Inflammatory macrophage treated with lipopolysaccharide for 1 hour (primary cell): Measurements from ENCODE around the gene TLX3.
"Not testable (repeated sequence)": the region's sequence is repeated elsewhere in the genome, so short reads cannot be mapped to it uniquely, and the experiment has no call there.

ENCODE experiments used
- DNase-seq, 2 donors: peaks; one replicate each; pipeline ENCODE4 v3.0.0-alpha.2; 2020 to 2022

The TLX3 gene

DNA sequence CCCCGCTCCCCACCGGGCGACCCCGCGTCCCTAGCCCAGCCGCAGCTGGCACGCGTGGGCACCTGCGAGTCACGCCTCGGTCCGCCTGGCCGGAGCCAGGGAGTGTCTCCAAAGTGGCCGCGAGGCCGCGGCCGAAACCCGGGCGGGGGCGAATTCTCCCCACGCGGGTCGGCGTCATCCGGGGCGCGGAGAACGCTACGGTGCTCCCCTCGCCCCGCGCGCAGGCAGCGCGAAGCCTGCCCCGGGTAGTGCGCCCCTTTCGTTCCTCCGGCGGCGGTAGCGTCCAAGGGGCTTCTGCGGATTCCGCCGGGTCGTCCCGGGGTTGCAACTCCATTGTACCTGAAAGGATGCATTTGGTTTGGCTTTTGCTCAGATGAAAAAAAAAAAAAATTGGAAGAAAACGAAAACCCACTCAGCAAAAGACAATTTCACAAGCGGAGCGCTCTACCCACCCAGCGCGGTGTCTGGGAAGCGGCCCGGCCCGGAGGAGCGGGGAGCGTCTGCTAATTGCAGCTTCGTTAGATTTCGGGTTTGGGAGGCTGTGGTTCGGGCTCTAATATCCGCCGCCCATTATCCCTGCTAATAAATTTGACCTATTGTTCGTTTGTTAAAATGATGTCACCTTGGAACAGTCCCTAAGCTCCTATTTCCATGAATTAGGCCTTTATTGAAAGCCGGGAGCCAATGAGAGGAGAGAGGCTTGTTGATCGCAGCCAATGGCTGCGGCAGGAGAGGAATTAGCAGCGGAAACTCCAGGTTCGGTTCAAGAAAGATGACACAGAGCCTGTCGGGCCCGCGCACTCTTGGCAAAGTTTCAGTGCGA, at the start of gene TLX3:
TLX3 (plus strand) TSS at position 796 of the 823 bp plus-strand sequence. CDS start 118 bp downstream, outside the sequence.
- DNase-seq: no peak

DNA sequence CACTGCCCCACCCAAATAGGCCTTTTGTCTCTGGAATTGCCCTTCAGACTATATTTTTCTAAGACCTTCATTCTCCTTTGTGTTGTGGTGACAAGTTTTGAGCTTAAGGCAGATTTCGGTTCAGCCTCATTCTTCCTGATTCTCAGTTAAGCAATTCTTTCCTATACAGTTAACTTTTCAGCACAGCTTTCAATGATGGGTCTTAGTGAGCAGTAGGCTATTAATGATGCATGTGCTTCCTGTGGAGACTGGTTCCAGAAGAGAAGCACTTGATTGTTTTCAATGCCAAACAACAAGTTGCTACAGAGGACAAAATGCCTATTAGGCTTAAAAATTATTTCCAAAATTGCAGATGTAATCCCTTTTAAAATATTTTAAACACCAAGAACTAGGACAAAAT, 47.7 kb upstream of the TLX3 start:
- no peak for DNase-seq

DNA sequence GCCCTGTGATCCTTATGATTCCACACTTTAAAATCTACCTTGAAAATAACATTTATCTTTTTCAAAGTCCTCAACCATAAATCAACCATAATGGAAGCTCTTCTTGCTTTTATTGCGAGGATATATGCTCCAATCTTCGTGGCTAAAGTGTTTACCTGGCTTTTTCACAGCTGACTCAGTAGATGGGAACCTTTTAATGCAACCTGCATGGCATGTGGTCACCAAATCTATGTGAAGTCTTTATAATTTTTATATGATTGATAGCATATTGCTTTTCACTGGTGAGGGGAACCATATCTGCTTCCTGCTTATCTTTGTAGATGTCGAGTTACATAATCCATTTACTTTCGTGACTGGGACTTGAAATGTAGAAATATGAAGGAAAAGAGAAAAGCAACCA, 47.1 kb upstream of the TLX3 start:
- DNase-seq: no peak

DNA sequence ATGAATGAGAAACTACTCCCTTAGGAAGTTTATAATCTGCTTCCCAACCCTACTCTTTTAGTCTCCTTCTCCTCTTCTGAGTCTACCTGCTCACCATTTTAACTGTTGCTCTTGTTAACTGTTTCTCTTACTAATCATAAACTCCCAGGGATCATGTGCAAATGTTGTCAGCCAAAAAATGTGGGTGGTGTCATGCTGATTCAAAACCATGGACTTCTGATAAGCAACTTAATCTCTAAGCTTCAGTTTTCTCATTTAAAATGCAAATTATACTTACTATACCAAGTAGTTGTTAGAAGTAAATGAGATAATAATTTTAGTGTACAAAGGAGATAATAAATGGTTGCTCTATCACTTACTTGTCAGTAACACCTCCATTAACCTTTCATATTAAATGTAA, 45.9 kb upstream of the TLX3 start:
- DNase-seq: no peak

DNA sequence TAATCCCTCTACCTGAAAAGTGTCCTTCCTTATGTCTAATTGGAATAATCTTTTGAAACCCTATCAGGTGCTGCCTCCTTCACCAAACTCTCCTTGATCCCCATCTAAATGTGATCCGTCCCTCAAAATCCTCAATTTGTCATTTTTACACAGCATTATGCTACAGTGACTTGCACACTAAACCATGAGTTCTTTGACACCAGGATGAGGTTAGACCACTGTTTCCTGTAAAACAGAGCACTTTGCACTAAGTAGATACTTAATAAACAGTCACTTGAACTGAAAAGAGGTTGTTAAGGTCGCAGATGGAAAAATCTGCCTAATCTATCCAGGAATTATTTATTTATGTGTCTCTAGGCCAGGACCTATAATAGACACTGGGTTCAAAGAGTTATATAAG, 44.2 kb upstream of the TLX3 start:
- no peak for DNase-seq

DNA sequence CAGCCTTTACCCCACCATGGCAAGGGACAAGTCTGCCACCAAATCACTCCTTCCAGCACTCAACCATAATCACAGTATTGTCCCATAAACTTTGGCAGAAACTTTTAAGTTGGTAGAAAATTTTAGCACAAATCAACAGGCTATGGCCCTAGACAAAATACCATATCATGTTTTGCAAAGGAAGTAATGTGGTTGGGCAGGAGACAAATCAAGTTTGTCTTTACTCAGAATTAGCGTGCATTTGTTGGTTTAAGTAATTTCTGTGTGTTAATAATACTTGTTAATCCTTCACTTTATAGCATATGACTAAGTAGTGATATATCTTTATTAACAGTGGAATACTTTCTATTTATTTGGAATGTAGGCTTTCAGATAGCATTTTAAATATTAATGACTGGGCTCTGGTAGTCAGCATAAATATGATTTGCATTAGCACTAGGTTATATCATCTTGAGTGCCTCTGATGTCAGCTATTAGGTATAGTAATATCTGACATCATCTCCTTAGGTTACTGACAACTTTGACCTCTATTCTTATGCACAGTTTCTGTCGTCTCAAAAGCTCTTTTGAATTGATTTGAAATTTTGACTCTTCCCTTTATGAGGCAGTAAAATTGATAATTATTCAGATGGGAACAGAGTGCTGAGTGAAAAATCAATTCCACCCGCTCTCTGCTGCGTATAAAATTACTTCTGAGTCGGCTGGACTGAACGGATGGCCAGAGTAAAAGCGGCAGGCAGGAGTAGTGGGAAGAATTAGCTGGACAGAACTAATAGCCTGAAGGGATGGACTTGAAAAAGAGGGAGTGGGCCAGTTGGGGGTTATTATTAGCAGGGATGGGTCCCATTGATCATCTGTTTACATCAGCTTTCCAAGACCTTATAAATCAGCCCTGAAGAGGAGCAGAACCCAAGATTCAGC, 40.1 kb upstream of the TLX3 start:
- no peak for DNase-seq

DNA sequence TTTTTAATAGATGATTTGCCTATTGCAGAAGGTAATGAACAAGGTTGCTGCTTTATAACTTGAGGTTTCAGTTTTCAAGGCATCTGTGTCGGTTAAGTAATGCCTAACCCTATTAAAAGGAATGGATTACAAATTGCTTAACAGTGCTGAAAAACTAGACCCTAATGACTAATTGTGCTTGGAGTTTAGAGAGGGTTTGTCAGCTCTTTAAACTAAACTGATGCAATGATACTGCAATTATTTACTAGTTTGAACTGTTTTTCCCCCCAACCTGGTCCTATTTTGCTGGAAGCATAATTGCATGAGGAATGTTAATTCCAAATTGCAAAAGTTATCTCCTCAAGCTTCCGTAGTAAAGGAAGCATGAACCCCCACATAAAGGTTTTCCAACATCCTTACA, 39.3 kb upstream of the TLX3 start:
- DNase-seq: no peak

DNA sequence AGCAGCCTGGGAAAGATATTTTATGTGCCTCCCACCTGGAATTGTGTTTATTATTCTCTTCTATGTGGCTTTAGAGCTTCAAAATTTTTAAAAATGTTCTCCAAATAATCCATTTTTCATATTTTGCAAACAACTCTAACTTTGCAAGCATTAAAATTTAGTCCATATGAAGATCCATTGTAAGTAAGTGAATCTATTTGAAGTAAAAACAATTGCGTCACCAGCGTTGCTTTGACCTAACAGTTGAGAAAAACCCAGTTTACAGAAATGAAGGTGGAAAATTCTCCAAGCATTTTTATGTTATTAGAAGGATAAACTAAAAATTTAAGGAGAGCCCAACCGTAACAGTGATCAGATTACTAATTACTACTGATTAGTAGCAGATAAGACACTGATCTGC, 38.9 kb upstream of the TLX3 start:
- no peak for DNase-seq

DNA sequence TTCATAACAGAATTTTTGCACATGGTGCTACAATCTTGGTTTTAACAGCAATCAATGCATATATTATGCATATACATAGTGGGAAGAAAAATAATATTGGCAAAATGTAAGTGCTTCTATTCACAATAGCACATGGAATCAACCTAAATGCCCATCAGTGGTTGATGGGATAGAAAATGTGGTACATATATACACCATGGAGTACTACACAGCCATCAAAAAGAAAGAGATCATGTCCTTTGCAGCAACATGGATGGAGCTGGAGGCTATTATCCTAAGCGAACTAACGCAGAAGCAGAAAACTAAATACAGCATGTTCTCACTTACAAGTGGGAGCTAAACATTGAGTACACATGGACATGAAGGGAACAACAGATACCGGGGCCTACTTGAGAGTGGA, 37.2 kb upstream of the TLX3 start:
- no peak for DNase-seq

DNA sequence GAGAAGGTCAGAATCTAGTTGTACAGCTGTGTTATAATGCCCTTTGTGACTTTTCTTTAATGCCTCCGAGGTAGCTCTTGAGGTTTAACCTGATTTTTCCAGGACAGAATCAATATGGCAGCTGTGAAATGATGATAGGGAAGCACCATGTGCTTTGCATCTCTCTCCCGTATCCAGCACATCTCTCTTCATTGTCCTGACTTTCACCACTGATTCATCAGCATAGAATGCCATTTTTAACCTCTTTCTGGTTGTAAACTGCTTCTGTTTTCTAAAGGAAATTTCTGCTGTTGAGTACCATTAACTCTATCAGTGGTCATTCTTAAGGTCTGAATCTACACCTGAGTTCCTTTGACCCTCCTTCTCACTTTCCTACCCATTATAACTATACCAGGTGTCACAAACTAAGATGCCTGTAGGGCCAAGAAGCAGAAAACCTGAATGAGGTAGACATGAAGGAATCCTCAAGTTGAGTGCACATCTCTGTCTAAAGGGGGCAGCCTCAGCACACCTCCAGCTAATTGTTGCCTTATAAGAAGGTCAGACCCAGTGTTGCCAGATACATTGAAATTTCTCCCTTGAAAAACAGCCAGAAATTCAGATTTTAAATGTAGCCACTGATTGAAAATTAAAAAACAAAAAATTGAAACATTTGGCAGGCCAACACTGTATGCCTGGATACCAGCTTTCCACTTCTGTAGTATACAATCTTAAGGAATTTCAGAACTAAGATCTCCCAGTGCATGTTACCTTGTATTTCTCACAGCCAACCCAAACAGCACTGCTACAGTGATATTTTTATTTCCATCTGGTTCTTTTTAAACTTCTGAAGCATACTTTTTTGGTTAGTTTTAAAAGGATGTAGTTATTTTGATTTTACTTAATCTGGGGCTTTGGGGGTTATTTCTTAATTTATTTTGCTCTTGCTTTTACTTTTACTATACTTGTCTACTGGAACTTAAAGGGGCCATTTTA, 35.8 kb upstream of the TLX3 start:
- peak in 1 of 2 donors; percentile 11 for DNase-seq

DNA sequence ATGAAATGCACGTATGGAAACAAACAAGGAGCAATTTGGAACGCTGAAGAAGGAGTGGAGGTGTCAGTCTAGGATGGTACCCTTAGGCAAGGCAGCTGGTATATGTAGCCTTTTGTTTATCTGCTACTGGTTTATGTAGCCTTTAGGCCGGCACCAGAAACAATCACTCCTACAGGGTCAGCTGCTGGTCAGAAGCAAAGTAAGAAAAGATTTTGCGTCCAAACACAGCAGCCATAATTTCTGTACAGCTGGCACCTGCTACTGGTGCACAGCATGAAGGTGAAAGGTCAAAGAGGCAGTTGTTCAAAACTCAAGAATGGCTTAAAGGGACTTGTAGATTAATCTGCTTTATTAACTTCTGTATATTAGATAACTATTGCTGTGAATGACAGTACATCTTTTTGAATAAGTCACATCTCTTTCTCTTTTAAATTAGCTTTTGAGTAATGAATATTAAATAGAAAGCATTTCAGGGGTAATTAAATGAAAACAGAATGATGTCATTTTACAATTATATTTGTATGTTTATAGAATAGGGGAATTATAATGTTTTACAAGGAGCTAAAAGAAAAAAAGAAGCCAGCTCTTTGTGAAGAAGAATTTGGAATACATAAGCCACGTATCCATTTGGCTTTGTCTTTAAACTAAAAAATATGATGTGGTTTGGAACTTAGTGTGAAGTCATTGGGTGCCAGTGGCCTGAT, 33.1 kb upstream of the TLX3 start:
- DNase-seq: no peak

DNA sequence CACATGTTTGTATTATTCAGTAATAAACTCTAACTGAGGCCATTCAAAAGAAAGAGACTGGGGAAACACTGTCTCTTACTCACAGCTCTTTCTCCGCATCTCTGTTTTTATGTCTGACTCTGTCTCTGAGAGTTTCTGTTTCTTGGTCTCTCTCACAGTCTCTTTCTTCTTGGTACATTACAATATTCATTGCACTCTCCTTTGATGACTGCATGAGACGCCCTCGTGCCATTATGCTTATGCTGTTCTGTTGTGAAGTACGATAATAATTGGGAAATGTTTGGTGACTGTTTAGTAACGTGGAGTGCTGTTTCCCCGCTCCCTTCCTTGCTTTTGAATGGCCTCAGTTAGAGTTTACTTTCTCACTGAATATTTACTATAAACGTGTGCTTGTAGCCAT, 25.3 kb upstream of the TLX3 start:
- no peak for DNase-seq

DNA sequence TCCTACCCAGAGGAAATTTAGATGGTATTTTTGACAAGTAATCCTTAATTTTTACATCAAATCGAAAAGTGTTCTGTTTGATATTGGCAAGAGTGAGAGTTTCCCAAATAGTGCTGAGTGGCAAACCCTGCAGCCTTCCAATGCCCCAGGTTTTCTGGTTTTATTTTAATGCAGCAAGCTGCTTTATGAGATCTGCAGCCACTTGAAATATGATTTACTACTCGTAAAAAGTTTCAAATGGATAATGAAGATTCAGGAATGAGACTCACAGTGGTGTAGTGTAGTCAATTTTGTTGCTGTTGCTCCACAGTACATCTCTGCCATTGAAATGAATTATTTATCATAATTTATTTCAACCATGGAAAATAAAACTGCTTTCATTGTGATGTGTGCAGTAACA, 23.6 kb upstream of the TLX3 start:
- no peak for DNase-seq

DNA sequence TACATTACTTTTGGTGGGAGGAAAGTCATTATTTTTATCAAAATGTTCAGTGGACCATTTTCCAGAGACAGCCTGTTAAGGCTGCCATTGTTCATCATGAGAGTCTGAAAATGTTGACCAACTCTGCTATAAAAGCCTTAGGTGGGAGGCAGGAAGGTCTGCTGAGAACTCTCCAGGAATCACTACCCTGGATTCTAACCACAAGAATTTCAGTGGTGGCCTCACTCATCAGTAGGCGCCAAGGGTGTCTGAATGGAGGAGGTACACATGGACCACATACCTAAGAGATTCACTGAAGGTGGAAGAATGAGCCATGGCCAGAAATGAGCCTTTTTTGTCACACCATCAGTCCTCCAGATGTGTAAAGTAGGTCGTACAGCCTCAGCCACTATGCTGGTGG, 21.0 kb upstream of the TLX3 start:
- no peak for DNase-seq

DNA sequence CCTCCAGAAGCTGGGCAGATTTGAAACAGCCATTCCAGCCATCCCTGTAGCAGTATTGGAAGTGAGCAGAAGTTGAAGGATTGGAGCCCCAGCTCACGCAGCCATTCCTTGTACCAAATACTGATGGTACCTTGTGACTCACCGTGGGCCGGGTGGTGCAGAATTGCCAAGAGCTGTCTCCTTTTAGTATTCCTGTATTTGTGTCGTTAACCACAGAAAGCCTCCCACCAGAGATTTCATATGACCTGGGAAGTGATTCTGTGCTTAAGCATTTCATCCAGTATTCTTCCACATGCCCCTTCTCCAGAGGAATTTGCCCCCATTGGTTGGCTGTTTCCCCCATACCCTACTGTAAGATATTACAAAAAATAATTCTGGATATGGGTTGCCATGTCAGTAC, 17.7 kb upstream of the TLX3 start:
- no peak for DNase-seq

DNA sequence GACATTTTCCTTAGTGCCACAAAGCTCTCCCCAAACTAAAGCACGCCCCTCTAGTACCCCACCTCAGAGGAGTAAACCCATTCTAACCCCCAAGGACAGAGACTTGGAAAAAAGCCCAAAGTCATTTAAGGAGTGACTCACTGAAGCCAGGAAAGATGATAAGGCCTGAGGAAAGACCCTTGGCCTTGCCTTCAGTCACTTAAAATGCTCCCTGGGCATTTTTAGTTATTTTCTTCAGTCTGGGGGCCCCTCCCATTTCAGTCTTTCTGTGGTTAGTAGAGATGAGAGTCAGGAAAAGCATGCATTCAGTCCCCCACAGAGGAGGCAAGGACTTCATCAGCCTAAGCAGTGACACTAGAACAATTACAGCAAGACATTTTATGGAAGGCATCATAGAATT, 13.7 kb upstream of the TLX3 start:
- DNase-seq: no peak

DNA sequence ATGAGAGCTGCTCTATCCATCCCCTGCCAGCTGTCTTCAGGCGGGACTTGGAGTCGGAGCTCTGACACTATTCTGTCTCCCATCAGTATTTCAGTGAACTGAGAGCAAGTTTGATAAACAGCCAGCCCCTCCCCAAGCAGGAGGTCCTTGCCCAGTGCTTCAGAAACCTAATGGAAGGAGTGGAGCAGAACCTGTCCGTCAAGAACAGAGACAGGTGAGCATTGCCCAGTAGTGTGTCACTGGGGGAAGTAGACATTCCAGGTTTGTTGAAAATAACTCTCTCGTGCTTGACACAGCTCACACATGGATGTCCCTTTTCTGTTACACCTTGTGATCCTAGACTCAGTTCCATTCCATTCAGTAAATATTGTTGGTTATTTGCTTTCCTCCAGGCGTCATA, 13.2 kb upstream of the TLX3 start:
- no peak for DNase-seq

DNA sequence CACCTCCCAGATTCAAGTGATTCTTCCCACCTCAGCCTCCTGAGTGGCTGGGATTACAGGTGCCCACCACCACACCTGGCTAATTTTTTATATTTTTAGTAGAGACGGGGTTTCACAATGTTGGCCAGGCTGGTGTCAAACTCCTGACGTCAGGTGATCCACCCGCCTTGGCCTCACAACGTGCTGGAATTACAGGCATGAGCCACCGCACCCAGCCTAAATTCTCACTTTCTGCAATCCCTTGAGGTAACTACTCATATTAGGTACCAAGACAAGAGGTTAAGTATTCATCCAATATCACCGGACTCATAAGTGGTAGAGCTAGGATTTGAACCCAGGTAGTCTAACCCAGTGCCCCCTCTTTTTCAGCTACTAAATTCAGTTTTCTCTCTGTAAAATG, 11.1 kb upstream of the TLX3 start:
- not testable (repeated sequence) for DNase-seq

DNA sequence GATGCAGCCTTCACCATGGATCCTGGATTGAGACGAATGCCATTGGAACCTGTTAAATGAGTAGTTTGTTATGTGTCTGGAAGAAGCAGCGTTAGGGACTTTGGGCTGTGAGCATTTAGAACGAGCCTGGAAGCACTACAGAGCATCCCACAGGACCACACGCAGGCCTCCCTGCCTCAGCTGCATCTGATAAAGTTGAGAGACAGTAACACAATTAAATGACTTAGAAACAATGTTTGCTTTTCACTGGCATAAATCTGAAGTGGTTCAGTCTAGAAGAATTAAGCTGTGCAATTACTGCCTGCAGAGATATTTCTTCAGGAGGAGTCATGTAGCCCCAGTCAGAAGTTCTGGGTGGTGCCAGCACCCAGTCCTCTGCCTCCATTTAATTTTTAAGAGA, 9.8 kb upstream of the TLX3 start:
- no peak for DNase-seq

DNA sequence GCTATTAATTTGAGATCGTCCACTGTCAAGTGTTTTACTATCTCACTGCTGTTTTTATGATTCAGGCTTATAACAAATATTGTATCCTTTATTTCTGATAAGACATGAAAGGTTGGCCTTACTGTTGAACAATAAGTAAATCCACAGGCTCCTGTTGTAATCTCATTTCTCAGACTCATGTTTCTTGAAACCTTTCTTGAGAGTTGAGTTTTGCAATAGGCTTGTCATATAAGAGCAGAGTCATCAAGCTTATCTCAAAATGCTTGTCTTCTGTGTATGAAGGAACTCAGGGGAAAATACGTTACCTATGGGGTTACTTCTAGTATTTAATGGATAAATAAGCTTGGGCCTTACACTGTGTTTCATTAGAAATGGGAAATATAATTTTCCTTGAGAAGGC, 9.2 kb upstream of the TLX3 start:
- no peak for DNase-seq

DNA sequence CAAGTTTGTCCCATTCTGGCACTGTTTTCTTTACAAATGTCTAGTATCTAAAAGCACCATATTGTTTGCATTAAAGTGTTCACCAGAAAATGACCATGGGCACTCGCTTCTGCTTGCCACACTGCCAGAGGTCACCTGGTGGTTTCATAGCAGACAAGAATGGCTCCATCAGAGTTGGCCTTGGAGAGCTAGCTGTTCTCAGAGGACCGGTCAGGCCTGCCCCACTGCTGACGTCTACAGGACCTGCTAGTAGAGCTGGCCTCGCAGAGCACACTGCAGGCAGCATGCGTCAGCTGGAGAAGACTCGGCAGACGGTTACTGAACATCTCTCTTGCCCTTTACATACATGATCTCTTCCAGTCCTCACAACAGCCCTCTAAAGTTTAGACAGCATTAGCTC, 8.7 kb upstream of the TLX3 start:
- DNase-seq: no peak

DNA sequence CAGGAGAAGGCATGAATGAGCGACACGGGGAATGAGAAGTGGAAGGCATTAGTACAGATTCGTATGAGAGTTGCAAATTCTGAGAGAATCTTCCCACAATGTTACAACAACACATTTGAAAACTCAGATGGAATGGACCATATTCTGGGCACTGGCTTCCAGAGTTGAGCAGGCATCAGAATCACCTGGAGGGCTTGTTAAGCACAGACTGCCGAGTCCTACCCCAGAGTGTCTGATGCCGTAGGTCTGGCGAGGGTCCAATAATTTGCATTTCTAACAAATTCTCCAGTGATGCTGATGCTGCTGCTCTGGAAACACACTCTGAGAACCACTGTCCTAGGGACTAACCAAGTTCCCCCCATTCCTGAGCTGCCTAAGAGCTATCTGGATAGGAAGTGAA, 2.9 kb upstream of the TLX3 start:
- no peak for DNase-seq
